Endothelial cell of umbilical vein (primary cell): Measurements from ENCODE around the gene MTCL1. TPM values are rescaled to one million over a fixed set of nuclear protein-coding genes. Genes with fewer than 3 reads are reported as not detected.

Experiments used
- BruUV-seq: library from RNA; stranded (reverse); fragments of 400-500 nt; replicated peaks from 2 replicates; lab custom pipeline; 2021; lab: Mats Ljungman, UMichigan
- CTCF ChIA-PET: fragments of 300-600, 350-600 bp; sonication (Branson Sonifier 250); formaldehyde crosslinking; loops from one replicate; lab custom pipeline; 2021; ENCODE audit warnings: antibody characterized with exemption, inconsistent platforms; lab: Charles Lee
- POLR2A ChIA-PET: fragments of 300-600, 350-600 bp; sonication (Branson Sonifier 250); formaldehyde crosslinking; loops from one replicate; lab custom pipeline; 2021; ENCODE audit warnings: antibody characterized with exemption, inconsistent platforms; lab: Charles Lee
- DNase-seq: peaks from one replicate; pipeline ENCODE4 v3.0.0-alpha.2; 2011; ENCODE audit warnings: low read depth, low spot score
- FAIRE-seq: peaks from 2 replicates; lab custom pipeline; 2011; peaks lifted over from hg19 to GRCh38; lab: Jason Lieb, UNC
- H2AFZ ChIP-seq: 2 replicates; pipeline ENCODE4 v1.6.0; 2012; ENCODE audit warnings: low read depth, low read length, control low read depth, inconsistent platforms
- H3K27ac ChIP-seq: 2 replicates; pipeline ENCODE4 v1.5.1; 2011; ENCODE audit warnings: low read depth, mild to moderate bottlenecking, control low read depth, low read length, moderate library complexity; ENCODE audit not compliant: insufficient read depth
- H3K27me3 ChIP-seq, 2 experiments: 2 replicates each; pipeline versions ENCODE4 v1.6.0 to v1.6.1; 2011; ENCODE audit warnings: low read length in 2 of 2, mixed read lengths in 1 of 2; ENCODE audit not compliant: control insufficient read depth in 2 of 2, insufficient read depth in 2 of 2
- H3K36me3 ChIP-seq, 2 experiments: 2 replicates in 1 of 2; 3 replicates in 1 of 2; pipeline ENCODE4 v1.5.1; 2011; ENCODE audit warnings: low read length in 2 of 2, mild to moderate bottlenecking in 1 of 2, moderate library complexity in 1 of 2; ENCODE audit not compliant: control insufficient read depth in 2 of 2, insufficient read depth in 2 of 2; ENCODE audit errors: extremely low read depth in 1 of 2
- H3K4me1 ChIP-seq: 3 replicates; pipeline ENCODE4 v1.5.1; 2011; ENCODE audit warnings: mild to moderate bottlenecking, low read length; ENCODE audit not compliant: control insufficient read depth, insufficient read depth; ENCODE audit errors: extremely low read depth
- H3K4me2 ChIP-seq: 2 replicates; pipeline ENCODE4 v1.6.1; 2011; ENCODE audit warnings: low read length, control low read depth, mixed read lengths; ENCODE audit not compliant: insufficient read depth
- H3K4me3 ChIP-seq, 3 experiments: fragments of 200-600 bp in 1 of 3; sonication (generic), shearing (Covaris generic) in 1 of 3; replicated peaks in 1 of 3; 2 replicates each; pipeline ENCODE4 v1.5.1; 2011 to 2016; ENCODE audit warnings: control low read depth in 3 of 3, low read length in 3 of 3, mild to moderate bottlenecking in 2 of 3, inconsistent platforms in 1 of 3, low read depth in 1 of 3, moderate library complexity in 1 of 3; ENCODE audit not compliant: insufficient read depth in 1 of 3
- H3K79me2 ChIP-seq: 2 replicates; pipeline ENCODE4 v1.6.0; 2012; ENCODE audit warnings: low read length, inconsistent platforms; ENCODE audit not compliant: control insufficient read depth, insufficient read depth
- H3K9ac ChIP-seq: replicated peaks from 2 replicates; pipeline ENCODE3; 2011; ENCODE audit warnings: low read length, control low read depth; ENCODE audit not compliant: insufficient read depth; ENCODE audit errors: extremely low read depth
- H3K9me1 ChIP-seq: replicated peaks from 3 replicates; pipeline ENCODE4 v1.6.0; 2011; ENCODE audit warnings: mild to moderate bottlenecking, low read length; ENCODE audit not compliant: control insufficient read depth, insufficient read depth; ENCODE audit errors: extremely low read depth
- H3K9me3 ChIP-seq: replicated peaks from 2 replicates; pipeline ENCODE4 v1.5.1; 2012; ENCODE audit warnings: low read length, inconsistent platforms; ENCODE audit not compliant: control insufficient read depth, insufficient read depth
- H4K20me1 ChIP-seq: replicated peaks from 2 replicates; pipeline ENCODE3; 2011; ENCODE audit warnings: mild to moderate bottlenecking, low read length; ENCODE audit not compliant: control insufficient read depth, insufficient read depth; ENCODE audit errors: extremely low read depth
- EZH2 ChIP-seq: IDR thresholded peaks from 2 replicates; pipeline ENCODE4 v1.6.1; 2012; ENCODE audit warnings: borderline replicate concordance, low read depth, mild to moderate bottlenecking, moderate library complexity, low read length, inconsistent platforms; ENCODE audit not compliant: severe bottlenecking
- FOS ChIP-seq: IDR thresholded peaks from 2 replicates; pipeline ENCODE4 v1.6.1; 2011; ENCODE audit warnings: mild to moderate bottlenecking, low read length, moderate library complexity, borderline replicate concordance; ENCODE audit not compliant: insufficient read depth
- GATA2 ChIP-seq: IDR thresholded peaks from 2 replicates; pipeline ENCODE4 v1.7.0; 2011; ENCODE audit warnings: low read depth, mild to moderate bottlenecking, moderate library complexity, mixed read lengths, low read length; ENCODE audit not compliant: insufficient read length, insufficient read depth
- JUN ChIP-seq: IDR thresholded peaks from 2 replicates; pipeline ENCODE4 v1.6.1; 2011; ENCODE audit warnings: borderline replicate concordance, low read depth; ENCODE audit not compliant: insufficient read length, insufficient read depth
- MYC ChIP-seq: IDR thresholded peaks from one replicate; pipeline ENCODE4 v1.6.1; 2011; ENCODE audit warnings: mild to moderate bottlenecking, low read depth, low read length
- POLR2A ChIP-seq: IDR thresholded peaks from 2 replicates; pipeline ENCODE4 v1.6.1; 2012; ENCODE audit warnings: low read depth, mild to moderate bottlenecking, control low read depth, low read length
- POLR2AphosphoS5 ChIP-seq: IDR thresholded peaks from 2 replicates; pipeline ENCODE4 v1.6.1; 2012; ENCODE audit warnings: low read depth, mild to moderate bottlenecking, control low read depth, low read length, moderate library complexity; ENCODE audit not compliant: insufficient read depth
- dilution Hi-C: fragments of 300-500 bp; cut with MboI; formaldehyde crosslinking; loops from one replicate; pipeline ENCODE4 v1.15.0; 2019; ENCODE audit warnings: low sequenced_read_pairs; ENCODE audit not compliant: extremely low pct_ligation_motif_present
- intact Hi-C: fragments of 100-400 bp; cut with micrococcal nuclease; formaldehyde crosslinking; loops from one replicate; pipeline ENCODE4 v1.10.0; 2022
- polyA plus RNA-seq, 4 experiments: library from polyadenylated mRNA; depleted of rRNA in 3 of 4; stranded (reverse) in 3 of 4; unstranded in 1 of 4; fragments of >200 nt; gene quantifications; 2 replicates each; pipeline versions ENCODE4 v1.2.1 to v1.2.3, GENCODE V29; 2011 to 2012; ENCODE audit warnings: missing spikeins in 1 of 4
- total RNA-seq: library from RNA; stranded (reverse); gene quantifications from 2 replicates; pipeline ENCODE4 v1.2.3, GENCODE V29; 2021
- TF ChIP-seq, protein P1 (sequence below): IDR thresholded peaks from 2 replicates; pipeline ENCODE4 v1.6.1; 2011; ENCODE audit not compliant: insufficient read depth, insufficient read length
- TF ChIP-seq, protein P2 (sequence below), 2 donors: IDR thresholded peaks; 1 replicate in 1 of 2; 2 replicates in 1 of 2; pipeline ENCODE4 v1.5.1; 2011; ENCODE audit warnings: low read length in 2 of 2, mild to moderate bottlenecking in 2 of 2, moderate library complexity in 2 of 2, control low read depth in 1 of 2, inconsistent platforms in 1 of 2, low read depth in 1 of 2; ENCODE audit not compliant: insufficient read depth in 1 of 2; ENCODE audit errors: extremely low read depth in 1 of 2

Gene MTCL1
- total and polyA plus RNA-seq, 2 donors (not counting 3 experiments of a cell fraction or from before 2014, with no cell fraction given): 11.9 to 75.7 TPM

DNA sequence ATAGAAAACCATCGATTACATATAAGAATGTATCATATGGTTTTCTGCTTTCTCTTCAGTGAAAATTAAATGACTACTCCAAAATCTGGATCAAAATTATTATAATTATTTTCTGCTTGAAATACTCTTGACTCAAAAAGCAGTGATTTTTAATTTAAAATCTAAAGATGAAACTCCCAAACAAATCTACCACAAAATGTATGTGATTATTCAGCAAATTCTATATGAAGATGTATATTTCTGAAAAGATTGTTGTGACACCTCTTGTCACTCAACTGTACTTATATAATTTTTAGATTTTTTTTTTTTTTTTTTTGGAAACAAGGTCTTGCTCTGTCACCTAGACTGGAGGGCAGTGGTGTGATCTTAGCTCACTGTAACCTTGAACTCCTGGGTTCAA is 98.6 kb downstream of the MTCL1 start:
- BruUV-seq: no TSS peak
- intact Hi-C loops: no loop called here
- no peaks in the 10 kb centered on the region for H4K20me1 ChIP-seq

More for the DNA sequence above, 98.6 kb downstream of the MTCL1 start:
- H3K4me1 ChIP-seq: peaks cover 16% of the 10 kb centered on the region
- CTCF ChIA-PET: no interaction called here
- no peak overlapping the region for H3K4me3 ChIP-seq
- FAIRE-seq (no peak), DNase-seq (no peak)
- H3K36me3 ChIP-seq: peaks cover 2 to 7% of the 10 kb centered on the region in 2 experiments
- dilution Hi-C loops: no loop called here
- H3K9me3 ChIP-seq: no peaks in the 10 kb centered on the region
- POLR2A ChIA-PET: no interaction called here
- no peaks in the 10 kb centered on the region for H3K9me1 ChIP-seq
- H3K4me2 ChIP-seq: no peak overlapping the region
- no peak overlapping the region for H2AFZ ChIP-seq
- H3K9ac ChIP-seq: no peak overlapping the region
- no peaks in the 10 kb centered on the region for H3K27me3 ChIP-seq
- no peak overlapping the region for H3K27ac ChIP-seq
- H3K79me2 ChIP-seq: no peaks in the 10 kb centered on the region
- no peak for TF ChIP-seq POLR2AphosphoS5
- no peak for TF ChIP-seq EZH2
- no peak for TF ChIP-seq POLR2A
- TF ChIP-seq FOS: no peak
- TF ChIP-seq, protein P1, sequence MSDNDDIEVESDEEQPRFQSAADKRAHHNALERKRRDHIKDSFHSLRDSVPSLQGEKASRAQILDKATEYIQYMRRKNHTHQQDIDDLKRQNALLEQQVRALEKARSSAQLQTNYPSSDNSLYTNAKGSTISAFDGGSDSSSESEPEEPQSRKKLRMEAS: no peak
- TF ChIP-seq, protein P2, sequence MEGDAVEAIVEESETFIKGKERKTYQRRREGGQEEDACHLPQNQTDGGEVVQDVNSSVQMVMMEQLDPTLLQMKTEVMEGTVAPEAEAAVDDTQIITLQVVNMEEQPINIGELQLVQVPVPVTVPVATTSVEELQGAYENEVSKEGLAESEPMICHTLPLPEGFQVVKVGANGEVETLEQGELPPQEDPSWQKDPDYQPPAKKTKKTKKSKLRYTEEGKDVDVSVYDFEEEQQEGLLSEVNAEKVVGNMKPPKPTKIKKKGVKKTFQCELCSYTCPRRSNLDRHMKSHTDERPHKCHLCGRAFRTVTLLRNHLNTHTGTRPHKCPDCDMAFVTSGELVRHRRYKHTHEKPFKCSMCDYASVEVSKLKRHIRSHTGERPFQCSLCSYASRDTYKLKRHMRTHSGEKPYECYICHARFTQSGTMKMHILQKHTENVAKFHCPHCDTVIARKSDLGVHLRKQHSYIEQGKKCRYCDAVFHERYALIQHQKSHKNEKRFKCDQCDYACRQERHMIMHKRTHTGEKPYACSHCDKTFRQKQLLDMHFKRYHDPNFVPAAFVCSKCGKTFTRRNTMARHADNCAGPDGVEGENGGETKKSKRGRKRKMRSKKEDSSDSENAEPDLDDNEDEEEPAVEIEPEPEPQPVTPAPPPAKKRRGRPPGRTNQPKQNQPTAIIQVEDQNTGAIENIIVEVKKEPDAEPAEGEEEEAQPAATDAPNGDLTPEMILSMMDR (IDR thresholded peaks at IDR 0.05; ENCODE audit: extremely low read depth in 1 of 2, insufficient read depth in 1 of 2, low read depth in 1 of 2, low read length in 2 of 2): no peak
- no peak for TF ChIP-seq GATA2
- TF ChIP-seq JUN: no peak
- TF ChIP-seq MYC: no peak
